Endodermal cell (in vitro differentiated cells): ENCODE measurements around the gene LMAN1L. TPM values are rescaled to one million over a fixed set of nuclear protein-coding genes. Genes with fewer than 3 reads are reported as not detected.
A peak's percentile ranks its signal among the peaks of the same experiment; 100 is the strongest.

Experiments used
- DNase-seq: peaks from one replicate; pipeline ENCODE4 v3.0.0-alpha.2; 2017
- H3K27ac ChIP-seq: 2 replicates; pipeline ENCODE4 v1.5.1; 2013; ENCODE audit warnings: mild to moderate bottlenecking, low read depth, low read length, moderate library complexity
- H3K27me3 ChIP-seq: 2 replicates; pipeline ENCODE4 v1.6.1; 2013; ENCODE audit warnings: mild to moderate bottlenecking, low read length, moderate library complexity; ENCODE audit not compliant: insufficient read depth, control insufficient read depth, poor library complexity, severe bottlenecking
- H3K36me3 ChIP-seq: 2 replicates; pipeline ENCODE4 v1.7.0; 2013; ENCODE audit warnings: mild to moderate bottlenecking, low read length, moderate library complexity; ENCODE audit not compliant: control insufficient read depth, insufficient read depth
- H3K4me1 ChIP-seq: one replicate; pipeline ENCODE4 v1.7.0; 2013; ENCODE audit warnings: low read length; ENCODE audit not compliant: control insufficient read depth, insufficient read depth
- H3K4me3 ChIP-seq: 2 replicates; pipeline ENCODE4 v1.5.1; 2013; ENCODE audit warnings: mild to moderate bottlenecking, low read length, moderate library complexity
- H3K9ac ChIP-seq: 2 replicates; pipeline ENCODE4 v1.6.1; 2013; ENCODE audit warnings: mild to moderate bottlenecking, low read length, moderate library complexity; ENCODE audit not compliant: poor library complexity, severe bottlenecking; ENCODE audit errors: extremely low read depth
- H3K9me3 ChIP-seq: 2 replicates; pipeline ENCODE4 v1.6.1; 2013; ENCODE audit warnings: mild to moderate bottlenecking, low read length, moderate library complexity; ENCODE audit not compliant: control insufficient read depth
- H3K27ac Mint-ChIP-seq: 2 replicates; pipeline ENCODE4 v1.8.0; 2020; ENCODE audit warnings: mixed read lengths
- H3K27me3 Mint-ChIP-seq: 2 replicates; pipeline ENCODE4 v1.8.0; 2021; ENCODE audit warnings: mild to moderate bottlenecking, mixed read lengths; ENCODE audit not compliant: insufficient read depth
- H3K36me3 Mint-ChIP-seq: 2 replicates; pipeline ENCODE4 v1.8.0; 2020; ENCODE audit warnings: low read depth, mixed read lengths
- H3K4me1 Mint-ChIP-seq: 2 replicates; pipeline ENCODE4 v1.8.0; 2020; ENCODE audit warnings: mixed read lengths
- H3K4me3 Mint-ChIP-seq: 2 replicates; pipeline ENCODE4 v1.8.0; 2020; ENCODE audit warnings: mild to moderate bottlenecking, moderate library complexity, mixed read lengths
- H3K9me3 Mint-ChIP-seq: 2 replicates; pipeline ENCODE4 v1.8.0; 2020; ENCODE audit warnings: mild to moderate bottlenecking, mixed read lengths
- CTCF ChIP-seq: fragments of 200-600 bp; sonication (generic); conservative IDR thresholded peaks from 2 replicates; pipeline ENCODE4 v1.5.0; 2021; ENCODE audit warnings: antibody characterized with exemption, mild to moderate bottlenecking
- WGBS, 2 experiments: methylation state at CpG; one replicate each; pipeline versions ENCODE4 v1.1.5 to v1.1.7; 2013; ENCODE audit warnings: missing lambda C conversion rate in 2 of 2, mixed read lengths in 1 of 2; ENCODE audit not compliant: insufficient coverage in 1 of 2, insufficient read length in 1 of 2; 5-methylcytosine and 5-hydroxymethylcytosine counted together
- total RNA-seq, 2 donors: library from RNA; stranded (reverse); fragmentation: NEBNext Ultra II Directional in 1 of 2; extraction: Animal tissue kit (Norgen Biotek cat#: 25700) in 1 of 2; gene quantifications; 2 replicates in 1 of 2; 3 replicates in 1 of 2; pipeline ENCODE4 v1.2.1, GENCODE V29; 2021

LMAN1L gene
- total RNA-seq, 2 donors from 2014 or later = not detected

DNA sequence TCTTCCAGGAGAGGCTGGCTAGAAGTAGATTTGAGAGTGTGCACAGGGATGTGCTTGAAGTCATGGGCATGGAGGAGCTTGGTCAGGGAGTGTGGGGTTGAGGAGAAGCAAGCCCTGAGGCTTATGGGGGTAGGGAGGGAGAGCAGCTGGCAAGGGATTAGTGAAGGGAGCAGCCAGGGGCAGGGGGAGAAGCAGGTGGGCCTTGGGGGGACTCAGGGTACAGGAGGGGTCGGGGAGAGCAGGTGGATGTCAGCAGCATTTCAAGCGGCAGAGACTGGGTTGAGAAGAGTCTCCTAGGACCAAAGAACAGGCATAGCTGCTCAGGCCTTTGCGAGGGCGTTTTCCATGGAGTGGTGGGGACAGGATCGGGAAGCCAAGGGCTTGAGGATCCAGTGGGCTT lies 3.4 kb upstream of the LMAN1L start:
- H3K4me3 ChIP-seq = no peak overlapping the region
- Mint-ChIP-seq H3K4me1 (peaks cover 4% of the 10 kb centered on the region), H3K27ac (peak overlapping the region; percentile 72), H3K9me3 (no peaks in the 10 kb centered on the region), H3K4me3 (no peak overlapping the region), H3K27me3 (no peaks in the 10 kb centered on the region), H3K36me3 (peaks cover 5% of the 10 kb centered on the region)
- no peak overlapping the region for H3K27ac ChIP-seq
- 90 to 96% methylated on average over 5 of the region's 5 CpGs for WGBS, 2 experiments
- no peaks in the 10 kb centered on the region for H3K4me1 ChIP-seq
- TF ChIP-seq CTCF = no peak
- no peak overlapping the region for H3K9ac ChIP-seq
- H3K27me3 ChIP-seq = no peaks in the 10 kb centered on the region
- DNase-seq = no peak
- H3K36me3 ChIP-seq = peaks cover 1% of the 10 kb centered on the region
- no peaks in the 10 kb centered on the region for H3K9me3 ChIP-seq

DNA sequence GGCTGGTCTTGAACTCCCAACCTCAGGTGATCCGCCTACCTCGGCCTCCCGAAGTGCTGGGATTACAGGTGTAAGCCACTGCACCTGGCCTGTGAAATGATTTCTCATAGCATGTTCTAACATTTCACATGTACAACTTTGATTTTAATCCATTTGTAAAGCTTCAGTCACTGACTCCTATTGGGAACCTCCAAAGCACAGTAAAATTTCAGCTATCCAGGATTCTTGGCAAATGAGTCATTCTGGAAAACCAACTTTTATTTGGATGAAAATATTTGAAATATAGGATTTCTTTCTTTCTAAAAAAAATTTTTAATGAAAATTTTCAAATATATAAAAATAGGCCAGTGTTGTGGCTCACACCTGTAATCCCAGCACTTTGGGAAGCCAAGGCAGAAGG lies 2.7 kb upstream of the LMAN1L start:
- H3K4me1 ChIP-seq = no peaks in the 10 kb centered on the region
- Mint-ChIP-seq H3K4me3 (no peak overlapping the region), H3K36me3 (peaks cover under 1% of the 10 kb centered on the region), H3K9me3 (no peaks in the 10 kb centered on the region), H3K4me1 (peaks cover 4% of the 10 kb centered on the region), H3K27me3 (no peaks in the 10 kb centered on the region), H3K27ac (no peak overlapping the region)
- H3K4me3 ChIP-seq = no peak overlapping the region
- no peaks in the 10 kb centered on the region for H3K36me3 ChIP-seq
- no peaks in the 10 kb centered on the region for H3K9me3 ChIP-seq
- no peak overlapping the region for H3K9ac ChIP-seq
- WGBS, 2 experiments = 92 to 93% methylated on average over 2 to 3 of the region's 3 CpGs
- no peak overlapping the region for H3K27ac ChIP-seq
- no peak for DNase-seq
- no peak for TF ChIP-seq CTCF
- H3K27me3 ChIP-seq = no peaks in the 10 kb centered on the region

GRCh38 chr15:74815121-74815934 lies 2.7 kb downstream of the LMAN1L start:
- no peak overlapping the region for H3K27ac ChIP-seq
- 88 to 89% methylated on average over 6 to 10 of the region's 10 CpGs for WGBS, 2 experiments

More at GRCh38 chr15:74815121-74815934, 2.7 kb downstream of the LMAN1L start:
- H3K9me3 ChIP-seq = no peaks in the 10 kb centered on the region
- no peak for TF ChIP-seq CTCF
- H3K36me3 Mint-ChIP-seq = no peaks in the 10 kb centered on the region
- no peaks in the 10 kb centered on the region for H3K27me3 ChIP-seq
- peaks cover 7% of the 10 kb centered on the region for H3K4me1 Mint-ChIP-seq
- no peak overlapping the region for H3K9ac ChIP-seq
- DNase-seq = no peak
- peaks cover 2% of the 10 kb centered on the region for H3K27me3 Mint-ChIP-seq
- no peaks in the 10 kb centered on the region for H3K9me3 Mint-ChIP-seq
- no peaks in the 10 kb centered on the region for H3K4me1 ChIP-seq
- H3K36me3 ChIP-seq = no peaks in the 10 kb centered on the region
- H3K4me3 Mint-ChIP-seq = no peak overlapping the region
- no peak overlapping the region for H3K4me3 ChIP-seq
- H3K27ac Mint-ChIP-seq = no peak overlapping the region
